LNCaP clone FGC (cell line): ENCODE measurements around the gene ZBTB20.

Source experiments
- DNase-seq: peaks from one replicate; pipeline ENCODE4 v3.0.0-alpha.2; 2011; ENCODE audit warnings: low read depth
- H3K4me3 ChIP-seq: 2 replicates; pipeline ENCODE4 v1.5.1; 2011; ENCODE audit warnings: mild to moderate bottlenecking, low read depth, low read length, control low read depth
- CTCF ChIP-seq: IDR thresholded peaks from 2 replicates; pipeline ENCODE4 v1.5.1; 2012; ENCODE audit warnings: mild to moderate bottlenecking; ENCODE audit not compliant: control insufficient read depth, insufficient read depth; ENCODE audit errors: extremely low read depth

ZBTB20 gene

GRCh38 chr3:114452937-114453336, 694.2 kb downstream of the ZBTB20 start:
- DNase-seq = no peak
- TF ChIP-seq CTCF = no peak
- no peak overlapping the region for H3K4me3 ChIP-seq

GRCh38 chr3:114452256-114452655, 694.8 kb downstream of the ZBTB20 start:
- TF ChIP-seq CTCF = no peak
- no peak overlapping the region for H3K4me3 ChIP-seq
- DNase-seq = no peak

GRCh38 chr3:114451561-114452018, 695.5 kb downstream of the ZBTB20 start:
- peak overlapping the region; percentile 18 for H3K4me3 ChIP-seq
- no peak for TF ChIP-seq CTCF
- DNase-seq = peak; percentile 46

GRCh38 chr3:114451051-114451451, 696.0 kb downstream of the ZBTB20 start:
- TF ChIP-seq CTCF = no peak
- DNase-seq = no peak
- peak overlapping the region; percentile 18; the same call in 1 of the 2 replicates for H3K4me3 ChIP-seq

DNA sequence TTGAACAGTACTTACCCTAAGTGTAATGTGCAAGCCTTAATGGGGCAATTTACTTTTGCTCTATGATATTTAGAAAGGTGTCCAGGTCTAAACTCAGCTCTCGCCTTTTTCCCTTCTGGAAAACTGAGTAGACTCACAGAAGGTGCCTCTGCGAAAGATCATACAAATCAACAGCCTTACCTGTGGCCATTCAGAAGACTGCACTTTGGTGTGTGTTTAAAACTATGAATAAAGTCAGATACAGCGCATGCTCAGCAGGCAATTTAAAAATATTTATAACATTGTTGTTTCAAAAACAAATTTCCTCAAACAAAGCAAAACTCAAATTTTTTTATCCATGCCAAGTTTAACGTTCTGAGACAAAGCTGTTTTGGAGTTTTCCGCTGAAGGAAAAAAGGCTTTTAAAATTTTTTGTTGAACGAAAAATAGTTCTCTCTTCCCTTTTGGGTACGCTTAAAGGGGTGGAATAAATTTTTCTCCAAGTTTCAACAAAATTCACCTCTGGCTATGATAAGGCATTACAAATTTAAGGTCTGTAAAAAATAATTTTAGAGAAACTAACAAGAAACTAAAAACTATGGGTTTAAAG, 697.0 kb downstream of the ZBTB20 start:
- no peak for TF ChIP-seq CTCF
- no peak for DNase-seq
- H3K4me3 ChIP-seq = no peak overlapping the region

GRCh38 chr3:114449271-114450007, 697.6 kb downstream of the ZBTB20 start:
- no peak overlapping the region for H3K4me3 ChIP-seq
- no peak for DNase-seq
- TF ChIP-seq CTCF = no peak

DNA sequence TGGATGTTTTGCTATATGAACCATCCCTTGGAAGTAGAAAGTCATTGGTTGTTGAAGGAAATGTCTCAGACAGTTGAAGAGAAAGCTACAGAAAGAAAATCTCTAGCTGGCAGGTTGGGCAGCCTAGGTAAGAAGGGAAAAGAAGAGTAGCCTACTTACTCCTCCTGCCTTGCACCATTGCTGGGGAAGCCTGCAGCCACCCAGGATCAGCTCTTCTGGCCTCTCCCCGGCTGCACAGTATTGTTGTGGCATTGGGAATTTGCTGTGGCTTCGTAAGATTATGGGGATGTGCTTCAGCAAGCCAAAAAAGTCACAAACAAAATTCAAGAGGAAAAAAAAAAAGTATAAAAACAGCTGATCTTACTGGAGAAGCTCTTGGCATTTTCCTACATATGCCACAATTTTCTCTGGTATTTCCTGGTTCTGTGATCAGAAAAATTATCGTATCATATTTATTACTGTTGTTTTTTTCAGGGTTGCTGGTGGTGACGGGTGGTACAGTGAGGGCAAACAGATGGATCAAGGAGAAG, 699.1 kb downstream of the ZBTB20 start:
- DNase-seq = no peak
- H3K4me3 ChIP-seq = no peak overlapping the region
- no peak for TF ChIP-seq CTCF
